Activated CD4-positive, alpha-beta T cell treated with anti-CD3 and anti-CD28 coated beads for 36 hours (primary cell): ENCODE results near the gene LHX4. TPM values are rescaled to one million over a fixed set of nuclear protein-coding genes. Genes with fewer than 3 reads are reported as not detected.
A peak's percentile ranks its signal among the peaks of the same experiment; 100 is the strongest.

ENCODE experiments used
- ATAC-seq: fragments of 200-7000 bp; cut with Tn5 transposase; one replicate; pipeline ENCODE4 v1.10.0; 2021; ENCODE audit warnings: mild to moderate bottlenecking, moderate library complexity
- CTCF ChIA-PET: fragments of 350-600 bp; sonication (Branson Sonifier 250); formaldehyde crosslinking; loops from one replicate; lab custom pipeline; 2021; ENCODE audit warnings: antibody characterized with exemption; lab: Charles Lee
- POLR2A ChIA-PET: fragments of 350-600 bp; sonication (Branson Sonifier 250); formaldehyde crosslinking; loops from one replicate; lab custom pipeline; 2021; ENCODE audit warnings: antibody characterized with exemption, inconsistent platforms; lab: Charles Lee
- DNase-seq: peaks from one replicate; pipeline ENCODE4 v3.0.0-alpha.2; 2020
- H3K27ac Mint-ChIP-seq: one replicate; pipeline ENCODE4 v1.8.0; 2021; ENCODE audit warnings: mixed read lengths
- H3K27me3 Mint-ChIP-seq: one replicate; pipeline ENCODE4 v1.8.0; 2021; ENCODE audit warnings: mixed read lengths
- H3K36me3 Mint-ChIP-seq: one replicate; pipeline ENCODE4 v1.8.0; 2021; ENCODE audit warnings: low read depth, mixed read lengths
- H3K4me1 Mint-ChIP-seq: one replicate; pipeline ENCODE4 v1.8.0; 2021; ENCODE audit warnings: mixed read lengths
- H3K4me3 Mint-ChIP-seq: one replicate; pipeline ENCODE4 v1.8.0; 2021; ENCODE audit warnings: mild to moderate bottlenecking, moderate library complexity, mixed read lengths
- H3K9me3 Mint-ChIP-seq: one replicate; pipeline ENCODE4 v1.8.0; 2021; ENCODE audit warnings: low read depth, mixed read lengths
- intact Hi-C, 2 experiments: fragments of 100-400 bp; cut with DNase I in 1 of 2; cut with micrococcal nuclease in 1 of 2; formaldehyde crosslinking; loops; one replicate each; pipeline versions ENCODE4 v1.14.2 to v1.15.1; 2022 to 2024; cut with DNase I, micrococcal nuclease
- total RNA-seq, 2 experiments: library from RNA; stranded (reverse); gene quantifications; one replicate each; pipeline ENCODE4 v1.2.3, GENCODE V29; 2021

LHX4 gene
- total RNA-seq, 2 experiments from 2014 or later = not detected

DNA sequence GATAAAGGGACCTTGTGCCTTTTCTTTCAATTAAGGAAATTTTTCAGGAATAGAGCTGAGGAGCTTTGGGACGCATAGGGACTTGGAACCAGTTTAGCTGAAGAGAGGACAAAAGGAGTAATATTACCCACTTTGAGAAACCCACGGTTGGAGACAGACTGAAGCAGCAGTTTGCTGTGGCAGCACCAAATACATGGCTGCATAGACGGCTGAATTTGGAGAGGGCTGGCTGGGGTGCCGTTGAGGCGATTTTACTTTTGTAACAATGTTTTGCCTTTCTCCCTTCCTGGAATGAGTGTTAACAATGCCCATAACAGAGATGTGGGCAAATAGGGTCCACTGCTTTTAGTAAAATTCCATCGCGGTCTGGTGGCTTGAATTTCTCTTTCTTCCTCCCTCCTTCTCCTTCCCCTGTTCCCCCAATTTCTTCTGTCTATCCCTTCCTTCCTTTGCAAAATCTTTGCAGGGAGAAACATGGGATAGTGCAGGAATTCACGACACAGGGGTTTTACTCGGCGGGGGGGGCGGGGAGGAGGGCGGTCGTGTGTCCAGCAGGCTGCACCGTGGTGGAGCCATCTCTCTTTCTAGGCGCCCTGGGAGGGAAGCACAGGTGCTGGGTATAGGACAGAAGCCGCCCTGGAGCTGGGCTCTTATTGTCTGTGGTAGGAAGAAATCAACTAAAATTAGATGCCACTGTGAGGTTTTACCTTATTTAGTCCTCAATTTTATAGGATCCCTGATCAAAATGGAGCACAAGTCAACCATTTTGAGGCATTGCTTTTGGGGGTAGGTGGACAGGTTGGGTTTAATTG, 6.8 kb downstream of the LHX4 start:
- H3K27ac Mint-ChIP-seq = no peak overlapping the region
- POLR2A ChIA-PET = no interaction called here
- ATAC-seq (no peak), DNase-seq (no peak)
- H3K9me3 Mint-ChIP-seq = no peaks in the 10 kb centered on the region
- H3K4me1 Mint-ChIP-seq = peaks cover 25% of the 10 kb centered on the region
- no peaks in the 10 kb centered on the region for H3K36me3 Mint-ChIP-seq
- CTCF ChIA-PET = interaction anchor here (0.7 to 1.3 kb wide), 2 partner anchors 23 to 57 kb away, joined by 3 read pairs; no protein-coding TSS in a partner anchor
- peaks cover 84% of the 10 kb centered on the region for H3K27me3 Mint-ChIP-seq
- H3K4me3 Mint-ChIP-seq = no peak overlapping the region
- intact Hi-C loops = no loop called here

DNA sequence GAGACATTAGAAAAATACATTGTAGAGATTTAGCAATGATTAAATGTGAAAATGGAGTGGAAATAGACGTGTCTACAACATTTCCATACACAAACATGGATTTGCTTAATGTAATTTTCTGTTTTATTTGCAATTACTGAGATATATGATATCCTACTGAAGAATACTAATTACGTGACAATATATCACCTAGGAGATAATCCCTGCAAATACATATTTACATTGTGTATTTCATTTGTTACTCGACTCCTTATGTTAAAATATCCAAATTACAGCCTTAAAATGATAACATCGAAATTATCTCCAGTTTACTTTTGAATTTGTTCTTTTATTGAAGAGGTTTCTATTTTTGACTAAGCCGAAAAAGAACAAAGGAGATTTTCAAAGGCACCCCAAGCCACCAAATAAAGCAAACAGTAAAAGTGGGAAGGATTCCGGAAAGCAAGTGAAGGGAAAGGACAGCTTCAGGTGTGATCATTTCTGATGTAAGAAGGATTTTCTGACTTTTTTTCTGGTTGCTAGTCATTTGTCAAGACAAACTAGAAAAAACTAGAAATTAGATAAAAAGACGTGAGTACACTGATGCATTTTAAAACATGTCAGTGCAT, 7.9 kb downstream of the LHX4 start:
- DNase-seq = no peak
- no peak for ATAC-seq
- Mint-ChIP-seq H3K9me3 (no peaks in the 10 kb centered on the region), H3K4me1 (peaks cover 21% of the 10 kb centered on the region), H3K4me3 (no peak overlapping the region), H3K27ac (no peak overlapping the region), H3K36me3 (no peaks in the 10 kb centered on the region), H3K27me3 (peaks cover 82% of the 10 kb centered on the region)
- CTCF ChIA-PET = interaction anchor here (0.9 kb wide), 1 partner anchor 240 kb away, joined by 3 read pairs; no protein-coding TSS in a partner anchor
- intact Hi-C loops = no loop called here
- POLR2A ChIA-PET = no interaction called here

DNA sequence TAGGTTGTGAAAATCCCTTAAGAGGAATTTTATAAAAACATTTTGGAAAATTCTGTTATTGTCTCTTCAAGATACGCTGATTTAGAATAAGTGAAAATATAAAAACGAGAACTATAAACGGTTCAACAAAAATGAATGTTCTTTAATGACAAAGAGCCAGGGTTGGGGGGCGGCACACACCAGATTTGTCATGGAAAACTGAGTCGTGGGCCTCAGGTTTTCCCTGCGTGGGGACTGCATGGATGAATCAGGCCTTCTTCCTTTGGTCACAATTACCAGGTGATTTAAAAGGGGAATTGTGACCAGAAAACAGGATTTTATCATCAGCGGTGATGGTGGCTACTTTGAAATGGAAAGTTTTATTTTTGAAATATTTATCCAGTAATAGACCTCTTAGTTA, 8.6 kb downstream of the LHX4 start:
- intact Hi-C loops = no loop called here
- POLR2A ChIA-PET = no interaction called here
- no peaks in the 10 kb centered on the region for H3K36me3 Mint-ChIP-seq
- H3K27me3 Mint-ChIP-seq = peaks cover 79% of the 10 kb centered on the region
- H3K4me1 Mint-ChIP-seq = peaks cover 20% of the 10 kb centered on the region
- ATAC-seq (no peak), DNase-seq (no peak)
- CTCF ChIA-PET = interaction anchor here (0.9 to 1.6 kb wide), 2 partner anchors 14 to 239 kb away, joined by 3 to 7 read pairs; no protein-coding TSS in a partner anchor
- H3K4me3 Mint-ChIP-seq = no peak overlapping the region
- no peaks in the 10 kb centered on the region for H3K9me3 Mint-ChIP-seq
- H3K27ac Mint-ChIP-seq = no peak overlapping the region

DNA sequence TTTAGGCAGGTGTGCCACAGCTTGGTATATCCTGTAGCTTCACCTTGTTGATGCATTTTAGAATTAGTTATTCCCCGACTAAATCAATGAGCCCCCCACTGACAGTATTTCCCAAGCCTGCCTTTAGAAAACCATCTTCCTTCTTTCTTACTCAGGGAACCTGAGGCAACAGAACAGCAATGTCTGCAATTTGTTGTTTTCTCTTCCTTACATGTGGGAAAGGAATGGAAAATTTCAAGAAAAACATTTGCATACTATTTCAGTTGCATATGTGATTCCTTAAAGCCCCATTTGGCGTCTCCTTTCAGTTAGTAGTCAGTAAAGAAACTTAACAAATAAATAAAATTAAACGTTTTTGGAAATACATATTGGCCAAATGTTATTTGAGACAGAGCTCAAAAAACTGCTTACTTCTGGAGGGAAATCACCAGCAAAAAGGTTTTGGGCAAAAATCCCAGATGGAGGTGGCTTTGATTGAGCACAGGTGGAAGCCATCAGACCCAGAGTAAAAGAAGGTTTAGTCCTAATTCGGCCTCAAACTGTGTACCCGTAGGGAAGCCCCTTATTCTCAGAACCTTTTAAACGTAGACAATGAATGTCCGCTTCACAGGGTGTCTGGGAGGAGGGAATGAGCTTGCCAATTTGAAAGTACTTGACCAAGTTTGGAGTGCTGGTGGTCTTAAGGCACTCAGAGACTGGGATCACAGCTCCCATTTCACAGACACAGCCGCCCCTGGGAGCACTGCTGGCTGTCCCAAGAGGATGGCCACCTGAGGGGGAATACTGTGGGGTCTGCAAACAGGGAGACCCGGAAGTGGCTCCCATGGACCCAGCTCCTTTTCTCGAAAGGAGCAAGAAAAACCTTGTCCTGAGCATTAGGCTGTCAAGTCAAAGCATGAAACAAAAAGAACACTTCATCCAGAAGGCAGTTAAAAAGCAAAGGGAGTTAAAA, 9.4 kb downstream of the LHX4 start:
- Mint-ChIP-seq H3K27ac (no peak overlapping the region), H3K27me3 (peaks cover 75% of the 10 kb centered on the region), H3K4me1 (peaks cover 14% of the 10 kb centered on the region), H3K36me3 (no peaks in the 10 kb centered on the region), H3K9me3 (no peaks in the 10 kb centered on the region), H3K4me3 (no peak overlapping the region)
- no peak for DNase-seq
- POLR2A ChIA-PET = no interaction called here
- CTCF ChIA-PET = interaction anchor here (0.5 to 1.6 kb wide), 6 partner anchors 14 to 1043 kb away, joined by 3 to 7 read pairs (median 3); no protein-coding TSS in a partner anchor
- no peak for ATAC-seq
- intact Hi-C loops = no loop called here

DNA sequence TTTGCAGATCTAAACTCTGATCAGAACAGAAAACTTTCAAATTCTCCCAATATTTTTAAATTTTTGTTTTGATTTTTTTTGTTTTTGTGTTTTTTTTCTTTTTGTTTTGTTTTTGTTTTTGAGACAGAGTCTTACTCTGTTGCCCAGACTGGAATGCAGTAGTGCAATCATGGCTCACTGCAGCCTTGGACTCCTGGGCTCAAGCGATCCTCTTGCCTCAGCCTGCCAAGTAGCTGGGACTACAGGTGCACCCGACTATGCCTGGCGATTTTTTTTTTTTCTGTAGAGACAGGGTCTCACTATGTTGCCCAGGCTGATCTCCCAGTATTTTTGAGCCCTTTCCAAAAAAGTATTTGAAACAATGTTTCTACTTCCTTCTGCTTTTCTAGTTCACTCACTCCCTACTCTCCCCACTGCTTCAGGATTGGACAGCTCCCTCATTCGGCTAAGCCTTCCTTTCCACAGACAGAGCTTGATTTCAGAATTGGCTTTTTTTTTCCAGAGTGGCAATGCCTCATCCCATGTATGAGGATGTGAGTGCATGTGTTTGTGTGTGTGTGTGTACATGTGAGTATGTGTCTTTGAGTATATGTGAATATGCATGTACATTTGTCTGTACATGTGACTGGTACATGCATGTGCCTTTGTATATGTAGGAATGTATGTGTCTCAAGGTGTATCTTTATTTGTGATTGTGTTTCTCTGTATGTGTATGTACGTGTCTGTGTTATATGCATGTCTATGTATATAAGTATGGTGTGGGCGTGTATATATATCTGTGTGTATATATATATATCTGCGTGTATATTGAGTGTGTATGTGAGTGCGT, 11.9 kb downstream of the LHX4 start:
- DNase-seq (no peak), ATAC-seq (no peak)
- intact Hi-C loops = no loop called here
- no peaks in the 10 kb centered on the region for H3K36me3 Mint-ChIP-seq
- no peak overlapping the region for H3K27ac Mint-ChIP-seq
- no peaks in the 10 kb centered on the region for H3K9me3 Mint-ChIP-seq
- no peak overlapping the region for H3K4me3 Mint-ChIP-seq
- POLR2A ChIA-PET = no interaction called here
- H3K27me3 Mint-ChIP-seq = peaks cover 58% of the 10 kb centered on the region
- peaks cover 5% of the 10 kb centered on the region for H3K4me1 Mint-ChIP-seq
- CTCF ChIA-PET = interaction anchor here (1.1 to 1.4 kb wide), 3 partner anchors 11 to 240 kb away, joined by 3 to 5 read pairs (median 4); no protein-coding TSS in a partner anchor

DNA sequence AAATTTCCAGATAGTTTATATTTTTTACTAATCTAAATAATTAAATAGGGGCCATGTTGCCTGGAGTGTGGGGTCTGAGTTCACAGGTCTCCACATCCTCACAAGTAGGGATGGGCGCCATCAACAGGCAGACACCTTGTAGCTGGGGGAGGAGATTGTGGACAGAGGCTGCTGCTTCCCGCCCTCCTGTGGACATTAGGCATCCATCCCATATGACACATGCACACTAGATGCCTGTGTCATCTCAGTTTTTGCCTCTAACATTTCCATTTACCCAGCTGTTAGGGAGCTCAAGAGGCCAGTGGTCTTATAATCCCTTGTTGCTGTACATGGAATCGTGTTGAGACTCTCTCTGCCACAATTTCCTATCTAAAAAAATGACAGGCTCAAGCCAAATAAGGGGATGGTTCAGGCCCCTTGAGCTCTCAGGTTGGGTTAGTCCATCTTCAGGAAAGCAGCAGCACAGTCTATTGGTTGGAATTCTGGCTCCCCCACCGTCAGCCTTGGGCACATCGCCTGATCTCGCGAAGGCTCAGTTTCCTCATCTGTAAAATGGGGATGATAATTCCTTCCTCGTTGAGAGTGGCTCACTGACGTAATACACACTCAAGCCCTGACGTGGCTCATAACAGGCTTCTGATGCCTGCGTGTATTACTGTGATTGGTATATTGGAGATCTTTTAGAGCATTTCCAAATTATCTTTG, 13.6 kb downstream of the LHX4 start:
- Mint-ChIP-seq H3K4me3 (no peak overlapping the region), H3K4me1 (peaks cover 4% of the 10 kb centered on the region), H3K27me3 (peaks cover 43% of the 10 kb centered on the region), H3K9me3 (no peaks in the 10 kb centered on the region), H3K27ac (no peak overlapping the region), H3K36me3 (no peaks in the 10 kb centered on the region)
- intact Hi-C loops = no loop called here
- ChIA-PET CTCF (interaction anchor here (1.4 kb wide), 1 partner anchor 239 kb away, joined by 3 read pairs; no protein-coding TSS in a partner anchor), POLR2A (no interaction called here)
- no peak for DNase-seq
- no peak for ATAC-seq

DNA sequence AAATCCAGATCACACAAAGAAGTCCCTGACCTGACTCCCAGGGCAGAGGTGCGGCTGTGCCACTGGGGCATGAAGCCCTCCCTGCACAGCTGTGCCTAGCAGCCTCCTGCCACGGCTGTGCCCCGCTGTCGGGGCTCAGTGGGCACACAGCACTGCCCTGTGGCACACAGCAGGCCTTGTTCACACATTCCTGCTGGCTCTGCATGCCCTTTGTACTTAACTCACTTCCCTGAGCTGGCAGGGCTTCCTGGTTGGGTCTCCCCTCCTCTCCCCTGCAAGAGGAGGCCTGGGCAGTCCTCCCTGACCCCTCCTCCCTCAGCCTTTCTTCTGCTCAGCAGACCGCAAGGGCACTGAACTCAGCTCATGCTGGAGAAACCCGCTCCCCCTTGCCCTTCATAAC, 14.8 kb downstream of the LHX4 start:
- DNase-seq (no peak), ATAC-seq (no peak)
- no peaks in the 10 kb centered on the region for H3K36me3 Mint-ChIP-seq
- H3K27ac Mint-ChIP-seq = no peak overlapping the region
- H3K4me3 Mint-ChIP-seq = no peak overlapping the region
- ChIA-PET CTCF (no interaction called here), POLR2A (no interaction called here)
- intact Hi-C loops = no loop called here
- H3K9me3 Mint-ChIP-seq = no peaks in the 10 kb centered on the region
- H3K4me1 Mint-ChIP-seq = peaks cover 4% of the 10 kb centered on the region
- H3K27me3 Mint-ChIP-seq = peaks cover 37% of the 10 kb centered on the region

DNA sequence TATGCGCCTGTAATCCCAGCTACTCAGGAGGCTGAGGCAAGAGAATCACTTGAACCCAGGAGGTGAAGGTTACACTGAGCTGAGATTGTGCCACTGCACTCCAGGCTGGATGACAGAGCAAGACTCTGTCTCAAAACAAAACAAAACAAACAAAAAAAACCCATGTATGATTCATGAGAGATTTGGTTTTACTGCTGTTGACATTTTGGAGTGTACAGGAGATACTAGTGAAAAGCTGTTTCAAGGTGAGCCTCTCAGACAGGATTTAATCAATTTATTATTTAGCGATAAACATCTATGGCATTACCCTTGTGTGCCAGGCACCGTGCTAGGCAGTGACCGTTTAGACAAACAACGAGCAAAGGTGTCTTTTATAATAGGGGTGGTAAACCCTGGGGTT, 16.5 kb downstream of the LHX4 start:
- ChIA-PET CTCF (interaction anchor here (1.5 kb wide), 1 partner anchor 30 kb away, joined by 4 read pairs; no protein-coding TSS in a partner anchor), POLR2A (interaction anchor here (0.7 kb wide), 1 partner anchor 255 kb away, joined by 3 read pairs; no protein-coding TSS in a partner anchor)
- intact Hi-C loops = no loop called here
- Mint-ChIP-seq H3K27me3 (peaks cover 29% of the 10 kb centered on the region), H3K4me1 (peaks cover 4% of the 10 kb centered on the region), H3K4me3 (no peak overlapping the region), H3K9me3 (no peaks in the 10 kb centered on the region), H3K36me3 (no peaks in the 10 kb centered on the region), H3K27ac (no peak overlapping the region)
- ATAC-seq = peak; percentile 36
- DNase-seq = no peak

DNA sequence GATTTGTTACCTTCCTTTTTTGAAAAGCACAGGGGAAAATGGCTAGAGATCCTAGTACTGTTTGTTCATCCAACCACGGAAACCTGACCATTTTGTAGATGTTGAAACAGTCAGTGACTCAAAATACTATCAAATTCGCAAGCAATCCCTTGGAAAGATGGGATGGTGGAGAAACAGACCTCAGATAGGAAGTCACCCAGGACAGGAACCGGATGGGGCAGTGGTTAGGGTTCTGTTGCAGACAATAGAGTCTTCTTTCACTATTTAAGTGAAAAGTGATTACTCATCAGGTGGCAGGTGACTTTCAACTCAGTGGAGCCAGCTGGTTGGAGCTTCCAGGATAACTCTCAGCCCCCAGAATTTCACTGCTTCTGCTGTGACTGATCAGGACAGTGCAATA, 17.0 kb downstream of the LHX4 start:
- intact Hi-C loops = no loop called here
- Mint-ChIP-seq H3K9me3 (no peaks in the 10 kb centered on the region), H3K4me1 (peaks cover 4% of the 10 kb centered on the region), H3K4me3 (no peak overlapping the region), H3K27ac (no peak overlapping the region), H3K27me3 (peaks cover 29% of the 10 kb centered on the region), H3K36me3 (no peaks in the 10 kb centered on the region)
- DNase-seq = no peak
- CTCF ChIA-PET = interaction anchor here (1.5 kb wide), 1 partner anchor 30 kb away, joined by 4 read pairs; no protein-coding TSS in a partner anchor
- POLR2A ChIA-PET = no interaction called here
- ATAC-seq = no peak

DNA sequence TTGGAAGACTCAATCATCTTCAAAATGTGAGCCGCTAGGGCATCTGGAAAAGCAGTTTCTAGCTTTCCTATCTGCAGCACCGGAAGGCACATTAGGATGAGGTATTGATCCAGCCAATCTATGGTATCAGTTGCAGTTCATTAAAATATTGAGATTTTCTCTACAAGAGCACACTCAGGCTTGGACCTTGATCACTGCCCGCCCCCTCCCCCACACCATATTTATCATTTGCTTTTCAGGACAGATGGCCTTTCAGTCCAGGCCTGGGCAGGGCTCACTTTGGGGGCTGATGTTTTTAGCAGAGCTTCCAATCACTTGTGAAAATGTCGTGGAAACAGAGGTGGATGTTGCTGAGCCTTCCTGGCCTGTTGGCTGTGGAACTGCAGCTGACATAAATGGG, 17.5 kb downstream of the LHX4 start:
- Mint-ChIP-seq H3K9me3 (no peaks in the 10 kb centered on the region), H3K27me3 (peaks cover 25% of the 10 kb centered on the region), H3K4me1 (peaks cover 4% of the 10 kb centered on the region), H3K36me3 (no peaks in the 10 kb centered on the region), H3K27ac (no peak overlapping the region), H3K4me3 (no peak overlapping the region)
- POLR2A ChIA-PET = no interaction called here
- DNase-seq (no peak), ATAC-seq (no peak)
- intact Hi-C loops = no loop called here
- CTCF ChIA-PET = interaction anchor here (1.0 to 1.5 kb wide), 2 partner anchors 31 to 168 kb away, joined by 3 to 4 read pairs; no protein-coding TSS in a partner anchor
